Panc1 (cell line): ENCODE data around the gene SFMBT1.

ENCODE experiments used
- CTCF ChIP-seq: fragments of 450-650 bp; IDR thresholded peaks from 2 replicates; pipeline ENCODE4 v1.5.1; 2017; ENCODE audit warnings: mild to moderate bottlenecking
- POLR2AphosphoS5 ChIP-seq: IDR thresholded peaks from 2 replicates; pipeline ENCODE4 v1.6.1; 2012; ENCODE audit warnings: mild to moderate bottlenecking, low read depth, low read length, moderate library complexity
- REST ChIP-seq, 2 experiments: IDR thresholded peaks; 2 replicates each; pipeline ENCODE4 v1.6.1; 2011 to 2012; ENCODE audit warnings: low read depth in 2 of 2, control low read depth in 1 of 2, low read length in 1 of 2, mild to moderate bottlenecking in 1 of 2, moderate library complexity in 1 of 2; ENCODE audit not compliant: insufficient read depth in 1 of 2

- TF ChIP-seq CTCF (no peak), REST (IDR thresholded peaks at IDR 0.05; ENCODE audit: insufficient read depth in 1 of 2, low read depth in 2 of 2, low read length in 1 of 2) (no peak), POLR2AphosphoS5 (no peak)
Observed at GRCh38 chr3:53081318-53081717, 35.4 kb upstream of the SFMBT1 start.
